DMS 273 (cell line): ENCODE measurements around the gene SLC24A3.
"Not testable (repeated sequence)": the region's sequence is repeated elsewhere in the genome, so short reads cannot be mapped to it uniquely, and the experiment has no call there.

Experiments used
- DNase-seq: peaks from one replicate; lab custom pipeline; 2025; ENCODE audit not compliant: unreplicated experiment; lab: John Stamatoyannopoulos, UW

Gene SLC24A3

GRCh38 chr20:19659448-19659847, 447.0 kb downstream of the SLC24A3 start:
- no peak for DNase-seq

GRCh38 chr20:19660808-19661378, 448.5 kb downstream of the SLC24A3 start:
- no peak for DNase-seq

- peak; percentile 87 for DNase-seq
Measured at GRCh38 chr20:19661717-19662636, 449.5 kb downstream of the SLC24A3 start.

GRCh38 chr20:19662637-19662995, 450.2 kb downstream of the SLC24A3 start:
- peak; percentile 40 for DNase-seq

GRCh38 chr20:19668418-19668817, 456.0 kb downstream of the SLC24A3 start:
- no peak for DNase-seq

- no peak for DNase-seq
Measured at GRCh38 chr20:19670829-19671228, 458.4 kb downstream of the SLC24A3 start.

GRCh38 chr20:19671374-19671773, 458.9 kb downstream of the SLC24A3 start:
- DNase-seq = no peak

- no peak for DNase-seq
Measured at GRCh38 chr20:19672498-19672897, 460.1 kb downstream of the SLC24A3 start.

- no peak for DNase-seq
Measured at GRCh38 chr20:19673575-19673974, 461.1 kb downstream of the SLC24A3 start.

- no peak for DNase-seq
Measured at GRCh38 chr20:19676202-19676601, 463.8 kb downstream of the SLC24A3 start.

GRCh38 chr20:19677336-19677735, 464.9 kb downstream of the SLC24A3 start:
- DNase-seq = no peak

GRCh38 chr20:19678591-19678990, 466.1 kb downstream of the SLC24A3 start:
- not testable (repeated sequence) for DNase-seq

GRCh38 chr20:19679900-19680495, 467.6 kb downstream of the SLC24A3 start:
- DNase-seq = no peak

- no peak for DNase-seq
Measured at GRCh38 chr20:19682249-19682648, 469.8 kb downstream of the SLC24A3 start.

GRCh38 chr20:19683188-19683587, 470.7 kb downstream of the SLC24A3 start:
- DNase-seq = no peak

GRCh38 chr20:19683822-19684221, 471.4 kb downstream of the SLC24A3 start:
- no peak for DNase-seq

- DNase-seq = peak; percentile 82
Measured at GRCh38 chr20:19688031-19688806, 475.8 kb downstream of the SLC24A3 start.

- no peak for DNase-seq
Measured at GRCh38 chr20:19690462-19690861, 478.0 kb downstream of the SLC24A3 start.

- no peak for DNase-seq
Measured at GRCh38 chr20:19691125-19691524, 478.7 kb downstream of the SLC24A3 start.

GRCh38 chr20:19692100-19692499, 479.7 kb downstream of the SLC24A3 start:
- no peak for DNase-seq

GRCh38 chr20:19692685-19693119, 480.3 kb downstream of the SLC24A3 start:
- DNase-seq = peak; percentile 83
